LoVo (cell line): Measurements from ENCODE around the gene AFP.

Source experiments
- DNase-seq: peaks from one replicate; pipeline ENCODE4 v3.0.0-alpha.2; 2016; ENCODE audit warnings: low spot score

The AFP gene

DNA sequence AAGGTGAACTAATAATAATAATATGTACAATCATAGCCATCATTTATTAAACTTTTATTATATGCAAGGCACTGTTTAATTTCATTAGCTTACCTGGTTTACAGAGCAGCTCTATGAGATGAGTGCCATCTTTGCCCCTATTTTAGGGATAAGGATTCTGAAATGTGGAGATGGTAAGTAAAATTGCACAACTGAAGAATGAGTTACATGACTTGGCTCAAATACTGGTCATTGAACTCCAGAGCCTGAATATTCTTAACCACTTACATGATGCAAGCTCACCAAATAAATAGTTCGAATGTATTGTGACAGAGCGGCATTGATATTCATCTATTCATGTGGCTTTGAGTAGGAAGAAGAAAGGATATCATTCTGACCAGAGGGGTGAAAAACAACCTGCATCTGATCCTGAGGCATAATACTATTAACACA lies 20.2 kb upstream of the AFP start:
- no peak for DNase-seq

DNA sequence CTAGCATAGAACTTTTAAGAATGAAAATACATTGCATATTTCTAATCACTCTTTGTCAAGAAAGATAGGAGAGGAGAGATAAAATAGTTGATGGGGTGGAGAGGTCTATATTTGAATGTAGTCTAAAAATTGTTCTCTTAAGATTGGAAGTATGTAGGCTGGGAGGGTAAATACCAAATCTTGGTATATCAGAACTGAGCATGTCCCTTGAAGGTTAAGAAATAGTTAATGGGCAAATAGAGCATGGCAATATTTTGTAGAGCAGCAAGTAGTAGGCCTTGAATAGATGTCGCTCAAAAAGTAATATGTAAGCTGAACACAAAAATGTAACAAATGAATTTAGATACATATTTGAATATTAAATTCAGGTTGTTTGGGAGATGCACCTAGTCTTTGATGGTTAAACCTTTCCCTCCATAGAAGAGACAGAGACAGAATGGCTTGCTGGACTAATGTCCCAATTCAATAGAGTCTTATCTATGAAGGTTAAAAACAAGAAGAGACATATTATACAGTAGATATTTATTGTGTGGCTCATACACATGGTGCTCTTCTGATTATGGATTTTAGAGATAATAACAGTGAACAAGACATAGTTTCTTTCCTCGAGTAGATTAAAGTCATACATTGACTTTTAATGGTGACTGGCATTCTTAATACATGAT lies 19.5 kb upstream of the AFP start:
- no peak for DNase-seq

- no peak for DNase-seq
Measured at GRCh38 chr4:73417342-73417741, 18.7 kb upstream of the AFP start.

DNA sequence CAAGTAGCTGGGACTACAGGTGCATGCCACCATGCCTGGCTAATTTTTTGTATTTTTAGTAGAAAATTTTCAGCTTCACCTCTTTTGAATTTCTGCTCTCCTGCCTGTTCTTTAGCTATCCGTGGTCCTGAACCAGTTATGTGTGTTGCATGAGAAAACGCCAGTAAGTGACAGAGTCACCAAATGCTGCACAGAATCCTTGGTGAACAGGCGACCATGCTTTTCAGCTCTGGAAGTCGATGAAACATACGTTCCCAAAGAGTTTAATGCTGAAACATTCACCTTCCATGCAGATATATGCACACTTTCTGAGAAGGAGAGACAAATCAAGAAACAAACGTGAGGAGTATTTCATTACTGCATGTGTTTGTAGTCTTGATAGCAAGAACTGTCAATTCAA lies 18.0 kb upstream of the AFP start:
- DNase-seq = no peak

GRCh38 chr4:73418677-73419076 lies 17.3 kb upstream of the AFP start:
- no peak for DNase-seq

GRCh38 chr4:73419106-73420038 lies 16.6 kb upstream of the AFP start:
- no peak for DNase-seq

- no peak for DNase-seq
Measured at GRCh38 chr4:73420615-73421014, 15.4 kb upstream of the AFP start.

- DNase-seq = no peak
Measured at GRCh38 chr4:73421708-73422457, 14.1 kb upstream of the AFP start.

DNA sequence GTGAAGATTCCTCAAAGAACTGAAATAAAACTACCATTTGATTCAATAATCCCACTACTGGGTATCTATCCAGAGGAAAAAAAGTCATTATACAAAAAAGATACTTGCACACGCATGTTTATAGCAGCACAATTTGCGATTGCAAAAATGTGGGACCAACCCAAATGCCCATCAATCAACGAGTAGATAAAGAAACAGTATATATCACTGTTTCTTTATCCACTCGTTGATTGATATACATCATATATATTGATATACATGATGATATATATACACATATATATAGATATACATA lies 13.6 kb upstream of the AFP start:
- no peak for DNase-seq

DNA sequence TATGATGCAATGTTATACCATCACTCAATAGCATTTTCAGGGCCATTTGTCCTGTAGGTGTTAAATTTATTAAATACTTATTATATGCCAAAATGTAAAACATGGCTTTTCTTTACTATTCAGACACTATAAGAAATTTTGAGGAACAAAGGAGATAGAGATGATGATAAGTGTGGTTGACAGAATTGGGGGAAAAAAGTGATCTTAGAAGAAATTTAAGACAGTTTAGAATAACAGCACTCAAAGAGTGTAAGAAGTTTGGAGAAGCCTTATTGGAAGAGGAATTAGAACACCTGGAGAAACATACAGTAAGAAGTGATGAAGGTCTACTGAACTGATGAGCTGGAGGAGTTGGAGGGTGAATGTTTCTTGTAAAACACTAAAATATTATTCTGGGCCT lies 12.8 kb upstream of the AFP start:
- DNase-seq = no peak

- no peak for DNase-seq
Measured at GRCh38 chr4:73426666-73427065, 9.4 kb upstream of the AFP start.

GRCh38 chr4:73429118-73429517 lies 6.9 kb upstream of the AFP start:
- DNase-seq = no peak

DNA sequence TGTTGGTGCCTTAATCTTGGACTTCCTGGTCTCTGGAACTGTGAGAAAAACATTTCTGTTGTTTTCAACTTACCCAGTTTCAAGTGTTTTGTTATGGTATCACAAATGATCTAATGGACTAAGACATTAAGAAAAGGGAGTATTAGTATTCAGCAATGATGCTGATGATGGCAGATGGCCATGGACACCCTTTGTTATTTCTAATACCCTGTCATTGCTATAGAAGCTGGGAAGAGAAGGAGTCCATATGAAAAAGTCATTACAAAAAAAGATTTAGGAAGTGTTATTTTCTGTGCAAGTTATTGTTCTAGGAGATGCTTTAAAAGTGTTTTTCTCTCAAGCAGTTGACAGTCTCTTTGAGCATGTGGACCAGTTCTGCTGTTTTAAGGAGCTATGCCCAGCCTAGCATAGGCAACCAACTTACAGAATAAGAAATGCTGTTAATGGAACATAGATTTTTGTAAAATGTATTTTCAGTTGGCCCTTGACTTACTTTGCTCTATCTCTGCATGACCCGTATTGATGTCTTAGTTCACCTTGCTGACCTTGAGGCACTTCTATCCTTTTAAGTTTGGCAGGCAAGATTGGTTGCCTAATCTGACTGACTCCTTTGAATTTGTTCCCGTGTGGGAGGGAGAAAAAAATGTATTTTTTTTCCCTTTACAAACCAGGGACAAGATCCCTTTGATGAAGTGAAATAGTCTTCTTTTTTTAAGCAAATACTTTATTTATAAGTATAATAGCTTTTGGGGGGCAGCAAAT lies 6.0 kb upstream of the AFP start:
- DNase-seq = no peak

GRCh38 chr4:73431813-73432168 lies 4.2 kb upstream of the AFP start:
- DNase-seq = no peak

DNA sequence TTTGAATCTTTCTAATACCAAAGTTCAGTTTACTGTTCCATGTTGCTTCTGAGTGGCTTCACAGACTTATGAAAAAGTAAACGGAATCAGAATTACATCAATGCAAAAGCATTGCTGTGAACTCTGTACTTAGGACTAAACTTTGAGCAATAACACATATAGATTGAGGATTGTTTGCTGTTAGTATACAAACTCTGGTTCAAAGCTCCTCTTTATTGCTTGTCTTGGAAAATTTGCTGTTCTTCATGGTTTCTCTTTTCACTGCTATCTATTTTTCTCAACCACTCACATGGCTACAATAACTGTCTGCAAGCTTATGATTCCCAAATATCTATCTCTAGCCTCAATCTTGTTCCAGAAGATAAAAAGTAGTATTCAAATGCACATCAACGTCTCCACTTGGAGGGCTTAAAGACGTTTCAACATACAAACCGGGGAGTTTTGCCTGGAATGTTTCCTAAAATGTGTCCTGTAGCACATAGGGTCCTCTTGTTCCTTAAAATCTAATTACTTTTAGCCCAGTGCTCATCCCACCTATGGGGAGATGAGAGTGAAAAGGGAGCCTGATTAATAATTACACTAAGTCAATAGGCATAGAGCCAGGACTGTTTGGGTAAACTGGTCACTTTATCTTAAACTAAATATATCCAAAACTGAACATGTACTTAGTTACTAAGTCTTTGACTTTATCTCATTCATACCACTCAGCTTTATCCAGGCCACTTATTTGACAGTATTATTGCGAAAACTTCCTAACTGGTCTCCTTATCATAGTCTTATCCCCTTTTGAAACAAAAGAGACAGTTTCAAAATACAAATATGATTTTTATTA lies 3.6 kb upstream of the AFP start:
- DNase-seq = no peak

DNA sequence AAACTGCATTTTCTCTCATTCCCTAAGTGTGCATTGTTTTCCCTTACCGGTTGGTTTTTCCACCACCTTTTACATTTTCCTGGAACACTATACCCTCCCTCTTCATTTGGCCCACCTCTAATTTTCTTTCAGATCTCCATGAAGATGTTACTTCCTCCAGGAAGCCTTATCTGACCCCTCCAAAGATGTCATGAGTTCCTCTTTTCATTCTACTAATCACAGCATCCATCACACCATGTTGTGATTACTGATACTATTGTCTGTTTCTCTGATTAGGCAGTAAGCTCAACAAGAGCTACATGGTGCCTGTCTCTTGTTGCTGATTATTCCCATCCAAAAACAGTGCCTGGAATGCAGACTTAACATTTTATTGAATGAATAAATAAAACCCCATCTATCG lies 2.9 kb upstream of the AFP start:
- no peak for DNase-seq

GRCh38 chr4:73434311-73434710 lies 1.7 kb upstream of the AFP start:
- peak; percentile 37 for DNase-seq

- DNase-seq = no peak
Measured at GRCh38 chr4:73436674-73437557, 895 bp downstream of the AFP start.

DNA sequence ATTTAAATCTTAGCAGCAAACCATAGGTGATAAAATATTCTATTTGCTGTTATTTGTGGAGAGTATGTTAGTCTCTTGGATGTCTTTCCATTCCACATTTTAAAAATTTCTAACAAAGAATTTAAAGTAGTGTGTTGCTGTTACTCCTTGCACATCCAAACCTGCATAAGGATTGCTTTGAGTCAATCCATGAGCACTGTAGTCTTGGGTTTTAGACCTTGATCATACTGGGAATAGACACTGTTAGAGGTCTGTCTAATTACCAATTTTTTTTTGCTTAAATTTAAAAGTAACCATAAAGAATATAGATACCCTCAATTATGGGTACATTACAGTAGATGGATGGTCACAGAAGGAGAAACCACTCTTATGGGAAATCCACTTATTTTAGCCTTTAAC lies 1.5 kb downstream of the AFP start:
- no peak for DNase-seq

GRCh38 chr4:73438048-73438447 lies 2.0 kb downstream of the AFP start:
- no peak for DNase-seq
